SU-DHL-6 (cell line): ENCODE data around the gene ZNF512B.

ENCODE experiments used
- H2AFZ ChIP-seq: fragments of 200-600 bp; sonication (generic); 2 replicates; pipeline ENCODE4 v1.6.1; 2014; ENCODE audit warnings: low read depth, mild to moderate bottlenecking, moderate library complexity, mixed read lengths, antibody characterized with exemption, low read length; ENCODE audit not compliant: severe bottlenecking
- H3F3A ChIP-seq: fragments of 200-600 bp; shearing (Covaris generic); 2 replicates; pipeline ENCODE4 v1.6.0; 2016; ENCODE audit warnings: antibody characterized with exemption, mild to moderate bottlenecking; ENCODE audit not compliant: insufficient read depth
- H3K27ac ChIP-seq: fragments of 200-600 bp; sonication (generic); 2 replicates; pipeline ENCODE4 v1.5.1; 2016; ENCODE audit warnings: low read depth, mild to moderate bottlenecking, low read length, moderate library complexity, mixed read lengths
- H3K27me3 ChIP-seq: fragments of 200-600 bp; sonication (generic), shearing (Covaris generic); 2 replicates; pipeline ENCODE4 v1.6.0; 2014; ENCODE audit warnings: mild to moderate bottlenecking, low read length
- H3K36me3 ChIP-seq: fragments of 200-600 bp; sonication (generic); 2 replicates; pipeline ENCODE4 v1.6.1; 2014; ENCODE audit warnings: mild to moderate bottlenecking, low read length, mixed read lengths
- H3K4me2 ChIP-seq: fragments of 300-600, 200-600 bp; shearing (Covaris generic), sonication (generic); 2 replicates; pipeline ENCODE4 v1.6.0; 2014; ENCODE audit warnings: low read length, low read depth, mild to moderate bottlenecking; ENCODE audit not compliant: poor library complexity, severe bottlenecking
- H3K4me3 ChIP-seq: fragments of 200-600 bp; sonication (generic); 2 replicates; pipeline ENCODE4 v1.5.1; 2014; ENCODE audit warnings: antibody characterized with exemption, low read length, mild to moderate bottlenecking, mixed read lengths; ENCODE audit not compliant: insufficient read depth, poor library complexity, severe bottlenecking
- H3K79me2 ChIP-seq: fragments of 200-600 bp; sonication (generic); 2 replicates; pipeline ENCODE4 v1.6.1; 2014; ENCODE audit warnings: mild to moderate bottlenecking, low read length, moderate library complexity; ENCODE audit not compliant: insufficient read depth
- H3K9ac ChIP-seq: fragments of 200-600 bp; sonication (generic); 2 replicates; pipeline ENCODE4 v1.7.0; 2014; ENCODE audit warnings: mild to moderate bottlenecking, low read length
- H3K9me2 ChIP-seq: fragments of 200-600 bp; sonication (generic); replicated peaks from 2 replicates; pipeline ENCODE4 v1.6.1; 2014; ENCODE audit warnings: low read length; ENCODE audit not compliant: insufficient read depth
- H3K9me3 ChIP-seq: fragments of 200-600 bp; sonication (generic); 2 replicates; pipeline ENCODE4 v1.6.1; 2014; ENCODE audit warnings: low read length, mixed read lengths; ENCODE audit not compliant: insufficient read depth
- H4K20me1 ChIP-seq: fragments of 200-600 bp; sonication (generic); 2 replicates; pipeline ENCODE4 v1.6.1; 2014; ENCODE audit warnings: low read depth, mild to moderate bottlenecking, antibody characterized with exemption, low read length, moderate library complexity, mixed read lengths
- EZH2phosphoT487 ChIP-seq: fragments of 200-600 bp; sonication (generic), shearing (Covaris generic); conservative IDR thresholded peaks from 2 replicates; pipeline ENCODE4 v1.6.1; 2018; ENCODE audit warnings: mild to moderate bottlenecking, antibody characterized with exemption, low read length, moderate library complexity, mixed read lengths
- TF ChIP-seq, protein P1 (sequence below): fragments of 200-600 bp; sonication (generic); IDR thresholded peaks from one replicate; pipeline ENCODE4 v1.5.1; 2017; ENCODE audit warnings: antibody characterized with exemption, mild to moderate bottlenecking, low read length, moderate library complexity; ENCODE audit not compliant: insufficient read depth, poor library complexity, severe bottlenecking

Gene ZNF512B

DNA sequence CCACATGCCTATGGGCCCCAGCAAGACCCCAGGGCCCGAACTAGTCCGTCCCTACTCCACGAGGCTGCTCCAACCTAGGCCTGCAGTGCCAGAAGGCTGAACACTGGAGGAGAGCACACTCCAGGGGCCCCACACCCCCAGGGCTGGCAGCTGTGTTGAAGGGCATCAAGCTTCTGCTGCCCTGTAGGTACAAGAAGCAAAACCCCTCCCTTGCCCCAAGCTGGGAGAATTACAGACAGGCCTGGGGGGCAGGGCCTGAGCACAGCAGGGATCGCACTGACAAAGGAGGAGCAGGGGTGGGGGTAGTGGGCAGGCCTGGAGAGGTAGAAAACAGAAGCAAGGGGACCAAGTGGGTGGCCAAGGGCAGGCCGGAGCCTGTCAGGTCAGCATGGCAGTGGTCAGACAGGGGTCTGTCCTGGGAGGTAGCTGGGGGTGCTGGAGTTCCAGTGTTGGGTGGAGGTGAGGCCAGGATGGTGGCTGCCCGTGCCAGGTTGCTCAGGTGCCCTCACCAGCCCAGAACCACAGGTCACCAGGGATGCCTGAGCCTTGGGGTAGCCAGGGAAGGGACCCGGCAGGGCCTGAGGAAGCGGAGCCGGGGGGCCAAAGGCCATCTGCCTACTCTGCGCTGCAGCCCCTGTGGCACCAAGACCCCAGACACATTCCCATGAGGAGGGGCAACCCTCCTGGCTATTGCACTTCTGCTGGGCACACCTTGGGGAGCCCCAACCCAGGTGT is 10.6 kb downstream of the ZNF512B start:
- Histone ChIP-seq H3K4me2 (no peak overlapping the region), H3K9me2 (no peaks in the 10 kb centered on the region), H3K4me3 (no peak overlapping the region), H3K27me3 (no peaks in the 10 kb centered on the region), H4K20me1 (no peaks in the 10 kb centered on the region), H3K36me3 (no peaks in the 10 kb centered on the region), H3K79me2 (peaks cover 19% of the 10 kb centered on the region), H3K27ac (no peak overlapping the region), H3K9me3 (no peaks in the 10 kb centered on the region), H3F3A (peaks cover 6% of the 10 kb centered on the region; the same call in 1 of the 2 replicates), H2AFZ (no peak overlapping the region), H3K9ac (no peak overlapping the region)
- TF ChIP-seq EZH2phosphoT487, result no peak
- TF ChIP-seq, protein P1, sequence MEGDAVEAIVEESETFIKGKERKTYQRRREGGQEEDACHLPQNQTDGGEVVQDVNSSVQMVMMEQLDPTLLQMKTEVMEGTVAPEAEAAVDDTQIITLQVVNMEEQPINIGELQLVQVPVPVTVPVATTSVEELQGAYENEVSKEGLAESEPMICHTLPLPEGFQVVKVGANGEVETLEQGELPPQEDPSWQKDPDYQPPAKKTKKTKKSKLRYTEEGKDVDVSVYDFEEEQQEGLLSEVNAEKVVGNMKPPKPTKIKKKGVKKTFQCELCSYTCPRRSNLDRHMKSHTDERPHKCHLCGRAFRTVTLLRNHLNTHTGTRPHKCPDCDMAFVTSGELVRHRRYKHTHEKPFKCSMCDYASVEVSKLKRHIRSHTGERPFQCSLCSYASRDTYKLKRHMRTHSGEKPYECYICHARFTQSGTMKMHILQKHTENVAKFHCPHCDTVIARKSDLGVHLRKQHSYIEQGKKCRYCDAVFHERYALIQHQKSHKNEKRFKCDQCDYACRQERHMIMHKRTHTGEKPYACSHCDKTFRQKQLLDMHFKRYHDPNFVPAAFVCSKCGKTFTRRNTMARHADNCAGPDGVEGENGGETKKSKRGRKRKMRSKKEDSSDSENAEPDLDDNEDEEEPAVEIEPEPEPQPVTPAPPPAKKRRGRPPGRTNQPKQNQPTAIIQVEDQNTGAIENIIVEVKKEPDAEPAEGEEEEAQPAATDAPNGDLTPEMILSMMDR, result no peak

DNA sequence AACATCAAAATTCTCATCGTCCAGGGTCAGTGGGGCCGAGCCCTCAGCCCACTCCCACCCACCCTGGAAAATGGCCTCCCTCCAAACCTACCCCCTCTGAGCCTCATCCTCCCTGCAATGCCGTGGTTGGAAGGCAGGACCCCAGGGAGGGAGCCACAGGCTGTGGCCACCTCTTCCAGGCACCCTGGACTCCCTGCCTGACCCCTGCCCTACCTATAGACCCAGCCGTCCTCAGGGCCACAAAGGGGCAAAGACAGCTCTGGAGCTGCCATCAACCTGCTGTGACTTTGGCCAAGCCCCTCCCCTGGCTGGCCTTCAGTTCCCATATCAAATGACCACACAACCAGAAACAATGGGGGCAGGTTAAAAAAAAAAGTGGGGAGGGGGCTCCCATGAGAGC is 11.3 kb downstream of the ZNF512B start:
- no peaks in the 10 kb centered on the region for H3K9me2 ChIP-seq
- no peak overlapping the region for H3K9ac ChIP-seq
- TF ChIP-seq EZH2phosphoT487, result no peak
- TF ChIP-seq, protein P1, result no peak
- no peaks in the 10 kb centered on the region for H4K20me1 ChIP-seq
- no peak overlapping the region for H3K4me3 ChIP-seq
- H2AFZ ChIP-seq, result no peak overlapping the region
- peaks cover 6% of the 10 kb centered on the region; the same call in 1 of the 2 replicates for H3F3A ChIP-seq
- no peaks in the 10 kb centered on the region for H3K36me3 ChIP-seq
- no peak overlapping the region for H3K27ac ChIP-seq
- no peaks in the 10 kb centered on the region for H3K27me3 ChIP-seq
- H3K4me2 ChIP-seq, result no peak overlapping the region
- H3K9me3 ChIP-seq, result no peaks in the 10 kb centered on the region
- peaks cover 24% of the 10 kb centered on the region for H3K79me2 ChIP-seq

- no peaks in the 10 kb centered on the region for H4K20me1 ChIP-seq
- no peaks in the 10 kb centered on the region for H3K9me3 ChIP-seq
- H3K27me3 ChIP-seq, result no peaks in the 10 kb centered on the region
- H3K4me3 ChIP-seq, result peak overlapping the region; percentile 57
- H3K79me2 ChIP-seq, result peaks cover 25% of the 10 kb centered on the region
- H3K9ac ChIP-seq, result peak overlapping the region; percentile 58; the same call in 1 of the 2 replicates
- no peaks in the 10 kb centered on the region for H3K9me2 ChIP-seq
- H3F3A ChIP-seq, result peaks cover 6% of the 10 kb centered on the region; the same call in 1 of the 2 replicates
- H3K36me3 ChIP-seq, result no peaks in the 10 kb centered on the region
- TF ChIP-seq, protein P1, result no peak
- TF ChIP-seq EZH2phosphoT487, result no peak
- 0 out of 2 replicates have a peak overlapping the region, but pooled peaks have one; percentile 70 for H3K27ac ChIP-seq
- peak overlapping the region; percentile 95 for H3K4me2 ChIP-seq
- peak overlapping the region; percentile 91 for H2AFZ ChIP-seq
These were observed 11.9 kb downstream of the ZNF512B start for GRCh38 chr20:63957690-63958441.
